Peyer's patch (tissue), 4 donors: Measurements from ENCODE around the gene DDX31.
A peak's percentile ranks its signal among the peaks of the same experiment; 100 is the strongest.

Experiments used
- CTCF ChIP-seq, 6 experiments: fragments of 450-650 bp in 4 of 6; fragments of 200-600 bp in 2 of 6; sonication (generic) in 1 of 6; IDR thresholded peaks; one replicate each; pipeline ENCODE4 v1.5.1; 2017 to 2019; ENCODE audit warnings: antibody characterized with exemption in 6 of 6, mild to moderate bottlenecking in 3 of 6, moderate library complexity in 1 of 6
- POLR2A ChIP-seq, 2 donors: fragments of 450-650 bp; IDR thresholded peaks; one replicate each; pipeline ENCODE4 v1.5.1; 2017; ENCODE audit warnings: antibody characterized with exemption in 2 of 2, mild to moderate bottlenecking in 2 of 2, moderate library complexity in 2 of 2

- TF ChIP-seq CTCF (IDR thresholded peaks at IDR 0.05): peak in 4 of 6 experiments; percentile 53 to 76 (median 70)
- no peak for TF ChIP-seq POLR2A (IDR thresholded peaks at IDR 0.05)
These were observed 94.7 kb downstream of the DDX31 start for GRCh38 chr9:132575005-132575609.
